ENCODE measurements around the gene SNRNP25.

DNA sequence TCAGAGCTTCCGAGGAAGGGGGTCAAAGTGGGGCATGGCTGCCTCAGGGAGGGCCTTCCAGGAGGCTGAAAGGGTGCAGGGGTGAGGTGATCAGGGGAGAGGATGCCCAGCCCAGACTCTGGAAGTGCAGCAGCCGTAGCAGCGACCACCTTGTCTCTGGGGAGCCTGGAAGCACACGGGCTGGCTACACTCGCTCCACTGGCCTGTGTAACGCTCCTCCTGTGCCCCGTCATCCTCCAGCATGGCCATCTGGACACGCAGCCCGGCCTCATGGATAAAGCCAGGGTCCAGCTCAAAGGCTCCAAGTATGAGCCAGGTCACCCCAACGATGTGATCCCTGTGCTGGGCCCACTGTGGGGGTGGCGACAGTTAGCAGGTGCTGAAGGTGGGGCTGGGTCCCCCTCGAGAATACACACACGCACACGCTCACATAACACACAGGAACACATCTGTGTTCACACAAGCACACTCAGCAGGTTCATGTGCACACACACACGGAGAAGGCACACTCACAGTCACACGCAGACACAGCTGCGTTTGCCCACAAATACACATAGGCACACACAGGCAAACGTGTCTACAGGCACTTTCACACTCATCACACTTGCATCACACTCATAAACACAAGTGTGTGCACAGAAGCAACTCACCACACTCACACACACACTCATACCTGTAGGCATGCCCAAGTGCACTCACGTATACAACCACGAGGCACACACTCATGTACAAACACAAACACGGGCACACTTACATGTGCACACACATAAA, 19.6 kb upstream of the SNRNP25 start:
- TF ChIP-seq NFRKB (IDR thresholded peaks at IDR 0.05; ENCODE audit: low read depth) (no peak), ZFP1 (CRISPR knock-in tag; IDR thresholded peaks at IDR 0.05) (no peak), HDAC6 (IDR thresholded peaks at IDR 0.05; ENCODE audit: low read depth, low read length) (no peak), STAG1 (CRISPR knock-in tag; IDR thresholded peaks at IDR 0.05; ENCODE audit: borderline replicate concordance) (no peak), CEBPB (tag; IDR thresholded peaks at IDR 0.05) (no peak), NELFE (IDR thresholded peaks at IDR 0.05; ENCODE audit: insufficient read depth, insufficient read length) (no peak), ZBTB17 (CRISPR knock-in tag; IDR thresholded peaks at IDR 0.05) (no peak), ZNF347 (CRISPR knock-in tag; IDR thresholded peaks at IDR 0.05; ENCODE audit: low read depth) (no peak), ZNF57 (CRISPR knock-in tag; IDR thresholded peaks at IDR 0.05) (no peak)
- TF ChIP-seq, protein P1, sequence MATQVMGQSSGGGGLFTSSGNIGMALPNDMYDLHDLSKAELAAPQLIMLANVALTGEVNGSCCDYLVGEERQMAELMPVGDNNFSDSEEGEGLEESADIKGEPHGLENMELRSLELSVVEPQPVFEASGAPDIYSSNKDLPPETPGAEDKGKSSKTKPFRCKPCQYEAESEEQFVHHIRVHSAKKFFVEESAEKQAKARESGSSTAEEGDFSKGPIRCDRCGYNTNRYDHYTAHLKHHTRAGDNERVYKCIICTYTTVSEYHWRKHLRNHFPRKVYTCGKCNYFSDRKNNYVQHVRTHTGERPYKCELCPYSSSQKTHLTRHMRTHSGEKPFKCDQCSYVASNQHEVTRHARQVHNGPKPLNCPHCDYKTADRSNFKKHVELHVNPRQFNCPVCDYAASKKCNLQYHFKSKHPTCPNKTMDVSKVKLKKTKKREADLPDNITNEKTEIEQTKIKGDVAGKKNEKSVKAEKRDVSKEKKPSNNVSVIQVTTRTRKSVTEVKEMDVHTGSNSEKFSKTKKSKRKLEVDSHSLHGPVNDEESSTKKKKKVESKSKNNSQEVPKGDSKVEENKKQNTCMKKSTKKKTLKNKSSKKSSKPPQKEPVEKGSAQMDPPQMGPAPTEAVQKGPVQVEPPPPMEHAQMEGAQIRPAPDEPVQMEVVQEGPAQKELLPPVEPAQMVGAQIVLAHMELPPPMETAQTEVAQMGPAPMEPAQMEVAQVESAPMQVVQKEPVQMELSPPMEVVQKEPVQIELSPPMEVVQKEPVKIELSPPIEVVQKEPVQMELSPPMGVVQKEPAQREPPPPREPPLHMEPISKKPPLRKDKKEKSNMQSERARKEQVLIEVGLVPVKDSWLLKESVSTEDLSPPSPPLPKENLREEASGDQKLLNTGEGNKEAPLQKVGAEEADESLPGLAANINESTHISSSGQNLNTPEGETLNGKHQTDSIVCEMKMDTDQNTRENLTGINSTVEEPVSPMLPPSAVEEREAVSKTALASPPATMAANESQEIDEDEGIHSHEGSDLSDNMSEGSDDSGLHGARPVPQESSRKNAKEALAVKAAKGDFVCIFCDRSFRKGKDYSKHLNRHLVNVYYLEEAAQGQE (IDR thresholded peaks at IDR 0.05; ENCODE audit: borderline replicate concordance): no peak
- TF ChIP-seq, protein P1 (CRISPR knock-in tag; IDR thresholded peaks at IDR 0.05; ENCODE audit: low read depth): no peak
- TF ChIP-seq, protein P2, sequence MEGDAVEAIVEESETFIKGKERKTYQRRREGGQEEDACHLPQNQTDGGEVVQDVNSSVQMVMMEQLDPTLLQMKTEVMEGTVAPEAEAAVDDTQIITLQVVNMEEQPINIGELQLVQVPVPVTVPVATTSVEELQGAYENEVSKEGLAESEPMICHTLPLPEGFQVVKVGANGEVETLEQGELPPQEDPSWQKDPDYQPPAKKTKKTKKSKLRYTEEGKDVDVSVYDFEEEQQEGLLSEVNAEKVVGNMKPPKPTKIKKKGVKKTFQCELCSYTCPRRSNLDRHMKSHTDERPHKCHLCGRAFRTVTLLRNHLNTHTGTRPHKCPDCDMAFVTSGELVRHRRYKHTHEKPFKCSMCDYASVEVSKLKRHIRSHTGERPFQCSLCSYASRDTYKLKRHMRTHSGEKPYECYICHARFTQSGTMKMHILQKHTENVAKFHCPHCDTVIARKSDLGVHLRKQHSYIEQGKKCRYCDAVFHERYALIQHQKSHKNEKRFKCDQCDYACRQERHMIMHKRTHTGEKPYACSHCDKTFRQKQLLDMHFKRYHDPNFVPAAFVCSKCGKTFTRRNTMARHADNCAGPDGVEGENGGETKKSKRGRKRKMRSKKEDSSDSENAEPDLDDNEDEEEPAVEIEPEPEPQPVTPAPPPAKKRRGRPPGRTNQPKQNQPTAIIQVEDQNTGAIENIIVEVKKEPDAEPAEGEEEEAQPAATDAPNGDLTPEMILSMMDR (IDR thresholded peaks at IDR 0.05 in 2 of 3, conservative IDR thresholded peaks at IDR 0.05 in 1 of 3; ENCODE audit: insufficient read depth in 2 of 3, low read depth in 1 of 3, low read length in 3 of 3): no peak
- TF ChIP-seq, protein P3, sequence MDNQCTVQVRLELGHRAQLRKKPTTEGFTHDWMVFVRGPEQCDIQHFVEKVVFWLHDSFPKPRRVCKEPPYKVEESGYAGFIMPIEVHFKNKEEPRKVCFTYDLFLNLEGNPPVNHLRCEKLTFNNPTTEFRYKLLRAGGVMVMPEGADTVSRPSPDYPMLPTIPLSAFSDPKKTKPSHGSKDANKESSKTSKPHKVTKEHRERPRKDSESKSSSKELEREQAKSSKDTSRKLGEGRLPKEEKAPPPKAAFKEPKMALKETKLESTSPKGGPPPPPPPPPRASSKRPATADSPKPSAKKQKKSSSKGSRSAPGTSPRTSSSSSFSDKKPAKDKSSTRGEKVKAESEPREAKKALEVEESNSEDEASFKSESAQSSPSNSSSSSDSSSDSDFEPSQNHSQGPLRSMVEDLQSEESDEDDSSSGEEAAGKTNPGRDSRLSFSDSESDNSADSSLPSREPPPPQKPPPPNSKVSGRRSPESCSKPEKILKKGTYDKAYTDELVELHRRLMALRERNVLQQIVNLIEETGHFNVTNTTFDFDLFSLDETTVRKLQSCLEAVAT (IDR thresholded peaks at IDR 0.05): no peak
- TF ChIP-seq, protein P4, sequence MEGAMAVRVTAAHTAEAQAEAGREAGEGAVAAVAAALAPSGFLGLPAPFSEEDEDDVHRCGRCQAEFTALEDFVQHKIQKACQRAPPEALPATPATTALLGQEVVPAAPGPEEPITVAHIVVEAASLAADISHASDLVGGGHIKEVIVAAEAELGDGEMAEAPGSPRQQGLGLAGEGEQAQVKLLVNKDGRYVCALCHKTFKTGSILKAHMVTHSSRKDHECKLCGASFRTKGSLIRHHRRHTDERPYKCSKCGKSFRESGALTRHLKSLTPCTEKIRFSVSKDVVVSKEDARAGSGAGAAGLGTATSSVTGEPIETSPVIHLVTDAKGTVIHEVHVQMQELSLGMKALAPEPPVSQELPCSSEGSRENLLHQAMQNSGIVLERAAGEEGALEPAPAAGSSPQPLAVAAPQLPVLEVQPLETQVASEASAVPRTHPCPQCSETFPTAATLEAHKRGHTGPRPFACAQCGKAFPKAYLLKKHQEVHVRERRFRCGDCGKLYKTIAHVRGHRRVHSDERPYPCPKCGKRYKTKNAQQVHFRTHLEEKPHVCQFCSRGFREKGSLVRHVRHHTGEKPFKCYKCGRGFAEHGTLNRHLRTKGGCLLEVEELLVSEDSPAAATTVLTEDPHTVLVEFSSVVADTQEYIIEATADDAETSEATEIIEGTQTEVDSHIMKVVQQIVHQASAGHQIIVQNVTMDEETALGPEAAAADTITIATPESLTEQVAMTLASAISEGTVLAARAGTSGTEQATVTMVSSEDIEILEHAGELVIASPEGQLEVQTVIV (CRISPR knock-in tag; IDR thresholded peaks at IDR 0.05; ENCODE audit: borderline replicate concordance): no peak
